Melanocyte of skin (primary cell): ENCODE data around the gene SGMS1. TPM values are rescaled to one million over a fixed set of nuclear protein-coding genes. Genes with fewer than 3 reads are reported as not detected.

ENCODE experiments used
- small RNA-seq, 2 donors: library from RNA; depleted of rRNA; stranded (forward); fragments of <200 nt; gene quantifications; one replicate each; pipeline ENCODE3, GENCODE V24; 2012
- total RNA-seq, 2 donors: library from RNA; depleted of rRNA; stranded (reverse); fragments of >200 nt; gene quantifications; 2 replicates each; pipeline ENCODE4 v1.2.3, GENCODE V29; 2012

The SGMS1 gene
- total RNA-seq: 10 to 100 TPM in 1 of 2 donors, 1 to 10 TPM in 1; 9.6 to 20.6 TPM

DNA sequence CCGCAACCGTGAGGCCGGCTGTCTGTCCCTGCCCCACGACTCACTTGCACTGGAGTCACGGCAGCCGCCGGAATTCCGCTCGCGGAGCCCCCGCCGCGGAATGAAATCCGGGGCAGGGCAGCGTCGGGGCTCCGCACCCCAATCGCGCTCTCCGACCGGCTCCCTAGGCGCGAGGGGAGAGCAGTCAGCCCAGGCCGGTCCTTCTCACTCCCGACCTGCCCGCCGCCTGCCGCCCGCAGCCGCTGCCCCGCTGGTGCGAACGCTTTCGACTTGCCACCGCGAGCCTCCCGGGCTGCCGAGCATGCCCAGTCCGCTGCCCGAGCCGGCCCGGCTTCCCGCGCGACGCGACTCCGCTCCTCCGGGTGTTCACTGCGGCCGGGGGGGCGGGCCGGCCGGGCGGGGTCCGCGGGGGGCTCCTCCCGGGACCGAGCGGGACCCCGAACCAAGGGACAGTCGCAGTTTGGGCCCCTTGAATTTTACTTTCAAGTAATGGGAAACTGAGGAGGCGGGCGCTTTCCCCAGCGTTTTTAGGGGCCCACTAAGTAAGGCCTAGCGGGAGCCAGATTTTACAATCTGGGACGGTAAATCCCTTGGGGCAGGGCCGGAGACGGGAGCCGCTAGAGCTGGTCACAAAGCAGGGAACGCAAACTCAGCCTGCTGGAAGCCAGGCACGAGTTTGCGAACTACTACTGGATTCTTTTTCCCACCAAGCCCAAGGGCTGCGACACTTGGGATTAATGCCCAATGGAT, at the start of gene SGMS1:
TSS of gene SGMS1 (minus strand) at position 294 of the 750 bp plus-strand sequence. CDS start 279,842 bp downstream, outside the sequence.

Small RNA genes lying within 50 kb of the gene (small RNA-seq; reads per million reads assigned to genes)
- 0 reads per million in 2 donors for gene RNU7-107P

Other genes with a start within 250 kb of the SGMS1 start
- gene ASAH2B, start 116.0 kb upstream of the SGMS1 start, total RNA-seq: 1 to 10 TPM; 2.0 to 3.4 TPM